Measurements from ENCODE around the gene C1QL4. TPM values are rescaled to one million over a fixed set of nuclear protein-coding genes. Genes with fewer than 3 reads are reported as not detected.

The C1QL4 gene
- total RNA-seq, 1 experiment from 2014 or later, result 0.41 TPM

- no peak for DNase-seq (ENCODE audit: low spot score)
- Histone ChIP-seq H3K4me1 (ENCODE audit: insufficient read depth, low read length, poor library complexity, severe bottlenecking) (peaks cover 17% of the 10 kb centered on the region), H3K9me3 (ENCODE audit: low read depth, low read length, poor library complexity, severe bottlenecking) (no peaks in the 10 kb centered on the region), H3K27ac (ENCODE audit: low read depth, low read length, poor library complexity, severe bottlenecking) (no peak overlapping the region), H3K4me3 (ENCODE audit: low read depth, low read length, poor library complexity, severe bottlenecking) (no peak overlapping the region), H3K27me3 (replicated peaks; ENCODE audit: insufficient read depth, low read depth, low read length, poor library complexity) (no peaks in the 10 kb centered on the region), H3K36me3 (ENCODE audit: insufficient read depth, low read length, poor library complexity, severe bottlenecking) (no peaks in the 10 kb centered on the region)
- POLR2A ChIA-PET (ENCODE audit: low non-redundant PET), result no interaction called here
- TF ChIP-seq EZH2 (IDR thresholded peaks at IDR 0.05; ENCODE audit: borderline replicate concordance, low read depth, low read length, poor library complexity, severe bottlenecking) (no peak), CTCF (conservative IDR thresholded peaks at IDR 0.05; ENCODE audit: low read depth, low read length) (no peak)
- intact Hi-C loops (cut with micrococcal nuclease; ENCODE audit: unreplicated experiment), result no loop called here
- CTCF ChIA-PET, result no interaction called here
- no TSS peak for BruUV-seq (replicated peaks)
Measured at GRCh38 chr12:49297695-49298060, 39.3 kb downstream of the C1QL4 start.

GRCh38 chr12:49296836-49297694 is 39.9 kb downstream of the C1QL4 start:
- intact Hi-C loops (cut with micrococcal nuclease; ENCODE audit: unreplicated experiment), result no loop called here
- H3K27me3 ChIP-seq (replicated peaks; ENCODE audit: insufficient read depth, low read depth, low read length, poor library complexity), result no peaks in the 10 kb centered on the region
- no peaks in the 10 kb centered on the region for H3K36me3 ChIP-seq (ENCODE audit: insufficient read depth, low read length, poor library complexity, severe bottlenecking)
- no peak overlapping the region for H3K27ac ChIP-seq (ENCODE audit: low read depth, low read length, poor library complexity, severe bottlenecking)
- DNase-seq (ENCODE audit: low spot score), result no peak
- no peaks in the 10 kb centered on the region for H3K9me3 ChIP-seq (ENCODE audit: low read depth, low read length, poor library complexity, severe bottlenecking)
- no TSS peak for BruUV-seq (replicated peaks)
- ChIA-PET CTCF (interaction anchor here (0.6 kb wide), 1 partner anchor 125 kb away, joined by 5 read pairs; no protein-coding TSS in a partner anchor), POLR2A (ENCODE audit: low non-redundant PET) (interaction anchor here (0.5 kb wide), 1 partner anchor 553 kb away, joined by 3 read pairs; no protein-coding TSS in a partner anchor)
- H3K4me3 ChIP-seq (ENCODE audit: low read depth, low read length, poor library complexity, severe bottlenecking), result no peak overlapping the region
- peaks cover 17% of the 10 kb centered on the region for H3K4me1 ChIP-seq (ENCODE audit: insufficient read depth, low read length, poor library complexity, severe bottlenecking)
- no peak for TF ChIP-seq CTCF (conservative IDR thresholded peaks at IDR 0.05; ENCODE audit: low read depth, low read length)

GRCh38 chr12:49296034-49296835 is 40.8 kb downstream of the C1QL4 start:
- no peaks in the 10 kb centered on the region for H3K9me3 ChIP-seq (ENCODE audit: low read depth, low read length, poor library complexity, severe bottlenecking)
- no peak for DNase-seq (ENCODE audit: low spot score)
- TF ChIP-seq CTCF (conservative IDR thresholded peaks at IDR 0.05; ENCODE audit: low read depth, low read length), result peak; percentile 64
- no peak for TF ChIP-seq EZH2 (IDR thresholded peaks at IDR 0.05; ENCODE audit: borderline replicate concordance, low read depth, low read length, poor library complexity, severe bottlenecking)
- ChIA-PET CTCF (interaction anchor here (0.6 kb wide), 1 partner anchor 126 kb away, joined by 5 read pairs; no protein-coding TSS in a partner anchor), POLR2A (ENCODE audit: low non-redundant PET) (no interaction called here)
- no peak overlapping the region for H3K27ac ChIP-seq (ENCODE audit: low read depth, low read length, poor library complexity, severe bottlenecking)
- H3K27me3 ChIP-seq (replicated peaks; ENCODE audit: insufficient read depth, low read depth, low read length, poor library complexity), result no peaks in the 10 kb centered on the region
- BruUV-seq (replicated peaks), result no TSS peak
- intact Hi-C loops (cut with micrococcal nuclease; ENCODE audit: unreplicated experiment), result no loop called here
- peaks cover 17% of the 10 kb centered on the region for H3K4me1 ChIP-seq (ENCODE audit: insufficient read depth, low read length, poor library complexity, severe bottlenecking)
- no peaks in the 10 kb centered on the region for H3K36me3 ChIP-seq (ENCODE audit: insufficient read depth, low read length, poor library complexity, severe bottlenecking)
- H3K4me3 ChIP-seq (ENCODE audit: low read depth, low read length, poor library complexity, severe bottlenecking), result no peak overlapping the region

Data from A673 (cell line).